Upper lobe of left lung (tissue), 6 donors: Measurements from ENCODE around the gene ADAD2. TPM values are rescaled to one million over a fixed set of nuclear protein-coding genes. Genes with fewer than 3 reads are reported as not detected.

ENCODE experiments used
- ATAC-seq, 2 donors: fragments of 200-7000 bp; cut with Tn5 transposase; one replicate each; pipeline ENCODE4 v1.9.1; 2022; ENCODE audit warnings: mild to moderate bottlenecking in 2 of 2, moderate library complexity in 2 of 2; ENCODE audit not compliant: low FRiP score in 2 of 2
- DNase-seq, 2 donors: peaks; one replicate each; pipeline ENCODE4 v3.0.0-alpha.2; 2019 to 2020
- H3K27ac ChIP-seq, 4 donors: fragments of 200-600 bp; sonication (generic); one replicate each; pipeline ENCODE4 v1.5.1; 2016 to 2019
- H3K27me3 ChIP-seq, 4 donors: fragments of 200-600 bp; sonication (generic); one replicate each; pipeline ENCODE4 v1.5.1; 2017 to 2019
- H3K36me3 ChIP-seq, 4 donors: fragments of 200-600 bp; sonication (generic); one replicate each; pipeline ENCODE4 v1.5.1; 2016 to 2019
- H3K4me1 ChIP-seq, 4 donors: fragments of 200-600 bp; sonication (generic); one replicate each; pipeline ENCODE4 v1.5.1; 2018 to 2019
- H3K4me3 ChIP-seq, 4 donors: fragments of 200-600 bp; sonication (generic); one replicate each; pipeline ENCODE4 v1.5.1; 2017 to 2019; ENCODE audit warnings: mild to moderate bottlenecking in 2 of 4, moderate library complexity in 1 of 4
- H3K9me3 ChIP-seq, 4 donors: fragments of 200-600 bp; sonication (generic); one replicate each; pipeline ENCODE4 v1.5.1; 2018 to 2019
- CTCF ChIP-seq, 6 experiments: fragments of 450-650 bp in 4 of 6; fragments of 200-600 bp in 2 of 6; sonication (generic) in 2 of 6; IDR thresholded peaks; one replicate each; pipeline ENCODE4 v1.5.1; 2016 to 2019; ENCODE audit warnings: antibody characterized with exemption in 6 of 6
- EP300 ChIP-seq, 4 donors: sonication (generic); formaldehyde crosslinking; IDR thresholded peaks; one replicate each; pipeline ENCODE4 v1.5.1; 2017; ENCODE audit warnings: antibody characterized with exemption in 4 of 4, control low read depth in 2 of 4
- POLR2A ChIP-seq, 4 donors: fragments of 450-650 bp; IDR thresholded peaks; one replicate each; pipeline ENCODE4 v1.5.1; 2016 to 2017; ENCODE audit warnings: antibody characterized with exemption in 4 of 4, mild to moderate bottlenecking in 2 of 4
- POLR2AphosphoS5 ChIP-seq, 2 donors: sonication (generic); formaldehyde crosslinking; IDR thresholded peaks; one replicate each; pipeline ENCODE4 v1.5.1; 2017; ENCODE audit warnings: antibody characterized with exemption in 2 of 2
- WGBS, 2 donors: methylation state at CpG; one replicate each; pipeline ENCODE4 v1.1.5; 2017 to 2018; 5-methylcytosine and 5-hydroxymethylcytosine counted together
- total RNA-seq, 6 donors: library from RNA; depleted of rRNA in 4 of 6; stranded (reverse); fragments of >200 nt in 4 of 6; gene quantifications; one replicate each; pipeline versions ENCODE4 v1.1.0 to v1.2.1, GENCODE V29; 2016 to 2021
- donor health status: DM: no; HTN: no; CAD: no; lungs with moderate emphysema.
- donor health status: DM: no; HTN: yes; CAD: no; lungs with severe emphysema.

ADAD2 gene
- total RNA-seq, 6 donors from 2014 or later, result 1.1 TPM; not detected in 5

- no peaks in the 10 kb centered on the region for H3K36me3 ChIP-seq
- no peak for ATAC-seq
- TF ChIP-seq POLR2AphosphoS5 (IDR thresholded peaks at IDR 0.05) (no peak), CTCF (IDR thresholded peaks at IDR 0.05) (no peak), POLR2A (IDR thresholded peaks at IDR 0.05) (no peak), EP300 (IDR thresholded peaks at IDR 0.05) (no peak)
- no peak overlapping the region for H3K4me3 ChIP-seq
- 83 to 87% methylated on average over 3 of the region's 3 CpGs for WGBS, 2 donors
- no peaks in the 10 kb centered on the region for H3K27me3 ChIP-seq
- DNase-seq, result no peak
- peaks cover 0 to under 1% (median 0%) of the 10 kb centered on the region in 4 donors for H3K4me1 ChIP-seq
- no peaks in the 10 kb centered on the region for H3K9me3 ChIP-seq
- H3K27ac ChIP-seq, result no peak overlapping the region
These were observed 40.0 kb upstream of the ADAD2 start for GRCh38 chr16:84150926-84151325.

GRCh38 chr16:84153660-84154214, 37.2 kb upstream of the ADAD2 start:
- WGBS, 2 donors, result 76 to 79% methylated on average over 8 of the region's 8 CpGs
- DNase-seq, result no peak
- Histone ChIP-seq H3K9me3 (no peaks in the 10 kb centered on the region), H3K27ac (no peak overlapping the region), H3K36me3 (no peaks in the 10 kb centered on the region), H3K27me3 (no peaks in the 10 kb centered on the region), H3K4me1 (no peaks in the 10 kb centered on the region), H3K4me3 (no peak overlapping the region)
- no peak for ATAC-seq
- TF ChIP-seq POLR2AphosphoS5 (IDR thresholded peaks at IDR 0.05) (no peak), CTCF (IDR thresholded peaks at IDR 0.05) (no peak), POLR2A (IDR thresholded peaks at IDR 0.05) (no peak), EP300 (IDR thresholded peaks at IDR 0.05) (no peak)

- TF ChIP-seq CTCF (IDR thresholded peaks at IDR 0.05), result no peak
- no peak for TF ChIP-seq POLR2A (IDR thresholded peaks at IDR 0.05)
- no peak for TF ChIP-seq EP300 (IDR thresholded peaks at IDR 0.05)
- TF ChIP-seq POLR2AphosphoS5 (IDR thresholded peaks at IDR 0.05), result no peak
- H3K27ac ChIP-seq, result no peak overlapping the region
- H3K4me1 ChIP-seq, result no peaks in the 10 kb centered on the region
- no peaks in the 10 kb centered on the region for H3K9me3 ChIP-seq
- no peak overlapping the region for H3K4me3 ChIP-seq
- ATAC-seq (no peak), DNase-seq (no peak)
- 98% methylated on average over 4 of the region's 4 CpGs for WGBS, 2 donors
- no peaks in the 10 kb centered on the region for H3K36me3 ChIP-seq
- H3K27me3 ChIP-seq, result no peaks in the 10 kb centered on the region
These were observed 35.7 kb upstream of the ADAD2 start for GRCh38 chr16:84155226-84155625.

- Histone ChIP-seq H3K27ac (no peak overlapping the region), H3K4me1 (no peaks in the 10 kb centered on the region), H3K9me3 (no peaks in the 10 kb centered on the region), H3K4me3 (no peak overlapping the region), H3K27me3 (no peaks in the 10 kb centered on the region), H3K36me3 (no peaks in the 10 kb centered on the region)
- no peak for TF ChIP-seq EP300 (IDR thresholded peaks at IDR 0.05)
- no peak for TF ChIP-seq POLR2A (IDR thresholded peaks at IDR 0.05)
- TF ChIP-seq CTCF (IDR thresholded peaks at IDR 0.05), result no peak
- no peak for TF ChIP-seq POLR2AphosphoS5 (IDR thresholded peaks at IDR 0.05)
- WGBS, 2 donors, result 83 to 89% methylated on average over 6 of the region's 6 CpGs
- no peak for ATAC-seq
- no peak for DNase-seq
These were observed 35.2 kb upstream of the ADAD2 start for GRCh38 chr16:84155771-84156170.

- Histone ChIP-seq H3K9me3 (no peaks in the 10 kb centered on the region), H3K27ac (no peak overlapping the region), H3K36me3 (no peaks in the 10 kb centered on the region), H3K27me3 (no peaks in the 10 kb centered on the region), H3K4me1 (no peaks in the 10 kb centered on the region), H3K4me3 (no peak overlapping the region)
- ATAC-seq, result no peak
- 61 to 64% methylated on average over 5 of the region's 5 CpGs for WGBS, 2 donors
- TF ChIP-seq POLR2AphosphoS5 (IDR thresholded peaks at IDR 0.05) (no peak), EP300 (IDR thresholded peaks at IDR 0.05) (no peak), POLR2A (IDR thresholded peaks at IDR 0.05) (no peak), CTCF (IDR thresholded peaks at IDR 0.05) (no peak)
- DNase-seq, result no peak
These were observed 34.6 kb upstream of the ADAD2 start for GRCh38 chr16:84156342-84156784.
